Activated CD4-positive, alpha-beta T cell treated with anti-CD3 and anti-CD28 coated beads, Interleukin-10, Interleukin-2, amounts not matched to agents 100 ng/mL and 50 ng/mL, durations not matched to agents 16 hours and 8 hours (primary cell): ENCODE data around the gene ATMIN.
A peak's percentile ranks its signal among the peaks of the same experiment; 100 is the strongest.

Experiments
- DNase-seq: peaks from one replicate; pipeline ENCODE4 v3.0.0-alpha.2; 2020

ATMIN gene

GRCh38 chr16:81035398-81035974, at the start of gene ATMIN:
ATMIN (plus strand) TSS chr16:81035842; CDS start chr16:81035871, 29 bp downstream.
- peak; percentile 93 for DNase-seq

- DNase-seq = no peak
Observed at GRCh38 chr16:80986557-80986956, 49.1 kb upstream of the ATMIN start.

GRCh38 chr16:80988756-80989155, 46.9 kb upstream of the ATMIN start:
- DNase-seq = no peak

- DNase-seq = no peak
Observed at GRCh38 chr16:80989801-80990200, 45.8 kb upstream of the ATMIN start.

GRCh38 chr16:80990577-80990976, 45.1 kb upstream of the ATMIN start:
- no peak for DNase-seq

GRCh38 chr16:80990978-80991377, 44.7 kb upstream of the ATMIN start:
- no peak for DNase-seq

- DNase-seq = no peak
Observed at GRCh38 chr16:80991792-80992430, 43.7 kb upstream of the ATMIN start.

- no peak for DNase-seq
Observed at GRCh38 chr16:80992676-80993293, 42.9 kb upstream of the ATMIN start.

GRCh38 chr16:80993307-80993706, 42.3 kb upstream of the ATMIN start:
- DNase-seq = no peak

GRCh38 chr16:80993834-80994233, 41.8 kb upstream of the ATMIN start:
- DNase-seq = no peak

GRCh38 chr16:80994451-80994850, 41.2 kb upstream of the ATMIN start:
- no peak for DNase-seq

GRCh38 chr16:80996688-80997138, 38.9 kb upstream of the ATMIN start:
- no peak for DNase-seq

- peak; percentile 54 for DNase-seq
Observed at GRCh38 chr16:80997139-80997798, 38.4 kb upstream of the ATMIN start.

GRCh38 chr16:80997964-80998620, 37.5 kb upstream of the ATMIN start:
- DNase-seq = no peak

- DNase-seq = no peak
Observed at GRCh38 chr16:81000873-81001272, 34.8 kb upstream of the ATMIN start.

- no peak for DNase-seq
Observed at GRCh38 chr16:81001330-81001729, 34.3 kb upstream of the ATMIN start.

GRCh38 chr16:81003064-81003463, 32.6 kb upstream of the ATMIN start:
- DNase-seq = no peak

GRCh38 chr16:81003610-81004460, 31.8 kb upstream of the ATMIN start:
- DNase-seq = peak; percentile 47

- peak; percentile 67 for DNase-seq
Observed at GRCh38 chr16:81004646-81005353, 30.8 kb upstream of the ATMIN start.

- DNase-seq = no peak
Observed at GRCh38 chr16:81005610-81006161, 30.0 kb upstream of the ATMIN start.

- peak; percentile 79 for DNase-seq
Observed at GRCh38 chr16:81006211-81006812, 29.3 kb upstream of the ATMIN start.
